CD14-positive monocyte (primary cell): ENCODE measurements around the gene SMIM20. TPM values are rescaled to one million over a fixed set of nuclear protein-coding genes. Genes with fewer than 3 reads are reported as not detected.

Experiments used
- DNase-seq, 3 donors: peaks; one replicate each; pipeline ENCODE4 v3.0.0-alpha.2; 2011 to 2022
- H2AFZ ChIP-seq: 2 replicates; pipeline ENCODE4 v1.6.0; 2012; ENCODE audit warnings: mild to moderate bottlenecking, low read depth, low read length, inconsistent platforms; ENCODE audit not compliant: insufficient read depth, poor library complexity, severe bottlenecking
- H3K27ac ChIP-seq, 2 donors: 1 replicate in 1 of 2; 2 replicates in 1 of 2; pipeline ENCODE4 v1.5.1; 2012 to 2013; ENCODE audit warnings: low read length in 2 of 2, control low read depth in 1 of 2, inconsistent platforms in 1 of 2, low read depth in 1 of 2, mild to moderate bottlenecking in 1 of 2
- H3K27me3 ChIP-seq, 2 donors: one replicate each; pipeline versions ENCODE4 v1.6.0 to v1.6.1; 2011 to 2013; ENCODE audit warnings: low read length in 2 of 2; ENCODE audit not compliant: control insufficient read depth in 2 of 2, insufficient read depth in 2 of 2
- H3K36me3 ChIP-seq, 2 donors: replicated peaks in 1 of 2; 1 replicate in 1 of 2; 2 replicates in 1 of 2; pipeline versions ENCODE4 v1.5.1 to v1.6.1; 2012 to 2013; ENCODE audit warnings: low read length in 2 of 2, control low read depth in 1 of 2, inconsistent platforms in 1 of 2, mild to moderate bottlenecking in 1 of 2; ENCODE audit not compliant: insufficient read depth in 2 of 2, control insufficient read depth in 1 of 2
- H3K4me1 ChIP-seq, 2 donors: 1 replicate in 1 of 2; 2 replicates in 1 of 2; pipeline versions ENCODE4 v1.5.1 to v1.6.1; 2012 to 2013; ENCODE audit warnings: low read length in 2 of 2, control low read depth in 1 of 2, inconsistent platforms in 1 of 2, mild to moderate bottlenecking in 1 of 2, moderate library complexity in 1 of 2; ENCODE audit not compliant: insufficient read depth in 2 of 2, control insufficient read depth in 1 of 2
- H3K4me2 ChIP-seq: replicated peaks from 2 replicates; pipeline ENCODE3; 2012; ENCODE audit warnings: low read length, moderate library complexity, mild to moderate bottlenecking; ENCODE audit not compliant: poor library complexity, severe bottlenecking; ENCODE audit errors: extremely low read depth
- H3K4me3 ChIP-seq, 3 experiments: fragments of 200-600 bp in 1 of 3; sonication (generic) in 1 of 3; replicated peaks in 1 of 3; 1 replicate in 2 of 3; 2 replicates in 1 of 3; pipeline ENCODE4 v1.5.1; 2011 to 2013; ENCODE audit warnings: low read length in 3 of 3, mild to moderate bottlenecking in 3 of 3, control low read depth in 2 of 3, low read depth in 2 of 3, inconsistent platforms in 1 of 3, moderate library complexity in 1 of 3
- H3K79me2 ChIP-seq: 2 replicates; pipeline ENCODE4 v1.6.0; 2012; ENCODE audit warnings: mild to moderate bottlenecking, control low read depth, inconsistent platforms, low read length, moderate library complexity; ENCODE audit not compliant: insufficient read depth
- H3K9ac ChIP-seq: 2 replicates; pipeline ENCODE4 v1.6.0; 2017; ENCODE audit warnings: low read length, mild to moderate bottlenecking; ENCODE audit not compliant: insufficient read depth, poor library complexity, severe bottlenecking
- H3K9me3 ChIP-seq, 2 donors: replicated peaks in 1 of 2; 1 replicate in 1 of 2; 2 replicates in 1 of 2; pipeline versions ENCODE4 v1.5.1 to v1.6.1; 2012 to 2013; ENCODE audit warnings: low read length in 2 of 2, control low read depth in 1 of 2; ENCODE audit not compliant: control insufficient read depth in 1 of 2, insufficient read depth in 1 of 2
- H4K20me1 ChIP-seq: 2 replicates; pipeline ENCODE4 v1.6.0; 2012; ENCODE audit warnings: mild to moderate bottlenecking, low read length, control low read depth, moderate library complexity; ENCODE audit not compliant: insufficient read depth
- H3K27ac Mint-ChIP-seq, 7 donors: one replicate each; pipeline ENCODE4 v1.8.0; 2020; ENCODE audit warnings: mild to moderate bottlenecking in 7 of 7, mixed read lengths in 7 of 7, moderate library complexity in 6 of 7, inconsistent platforms in 2 of 7
- H3K27me3 Mint-ChIP-seq, 3 donors: one replicate each; pipeline ENCODE4 v1.8.0; 2021 to 2022; ENCODE audit warnings: low read depth in 3 of 3, mild to moderate bottlenecking in 3 of 3, mixed read lengths in 3 of 3, moderate library complexity in 3 of 3, inconsistent platforms in 1 of 3
- H3K36me3 Mint-ChIP-seq, 2 donors: one replicate each; pipeline ENCODE4 v1.8.0; 2020; ENCODE audit warnings: mixed read lengths in 2 of 2, inconsistent platforms in 1 of 2, mild to moderate bottlenecking in 1 of 2
- H3K4me1 Mint-ChIP-seq: one replicate; pipeline ENCODE4 v1.8.0; 2020; ENCODE audit warnings: mild to moderate bottlenecking, mixed read lengths
- H3K4me3 Mint-ChIP-seq, 2 donors: one replicate each; pipeline ENCODE4 v1.8.0; 2020; ENCODE audit warnings: mild to moderate bottlenecking in 2 of 2, mixed read lengths in 2 of 2, moderate library complexity in 1 of 2
- H3K9me3 Mint-ChIP-seq, 7 donors: one replicate each; pipeline ENCODE4 v1.8.0; 2020 to 2022; ENCODE audit warnings: mixed read lengths in 7 of 7, mild to moderate bottlenecking in 6 of 7, moderate library complexity in 6 of 7, inconsistent platforms in 2 of 7
- WGBS: methylation state at CpG from one replicate; pipeline ENCODE4 v1.1.5; 2013; ENCODE audit warnings: missing lambda C conversion rate; ENCODE audit not compliant: insufficient coverage; 5-methylcytosine and 5-hydroxymethylcytosine counted together
- intact Hi-C, 2 donors: fragments of 100-400 bp; cut with micrococcal nuclease; formaldehyde crosslinking; loops; one replicate each; pipeline versions ENCODE4 v1.15.0 to v1.15.1; 2023
- polyA plus RNA-seq, 3 donors: library from polyadenylated mRNA; depleted of rRNA in 1 of 3; unstranded in 2 of 3; stranded (reverse) in 1 of 3; fragments of 300-500 nt in 2 of 3; fragments of >200 nt in 1 of 3; fragmentation: Illumina TruSeq in 2 of 3; gene quantifications; 1 replicate in 2 of 3; 2 replicates in 1 of 3; pipeline ENCODE4 v1.2.3, GENCODE V29; 2012 to 2021
- TF ChIP-seq, protein P1 (sequence below): fragments of 200-600 bp; IDR thresholded peaks from one replicate; pipeline ENCODE4 v1.8.0; 2022; ENCODE audit warnings: antibody characterized with exemption, mild to moderate bottlenecking

Gene SMIM20
- polyA plus RNA-seq, 3 donors: 10.4 to 38.1 (median 33.7) TPM

- Histone ChIP-seq H3K36me3 (no peaks in the 10 kb centered on the region), H3K4me3 (no peak overlapping the region), H4K20me1 (no peaks in the 10 kb centered on the region), H3K79me2 (no peaks in the 10 kb centered on the region), H3K9me3 (no peaks in the 10 kb centered on the region), H3K4me1 (no peaks in the 10 kb centered on the region), H3K4me2 (no peak overlapping the region), H2AFZ (no peak overlapping the region), H3K27ac (no peak overlapping the region), H3K9ac (no peak overlapping the region), H3K27me3 (no peaks in the 10 kb centered on the region)
- no CpG with 5 or more reads among the region's 4 CpGs for WGBS
- intact Hi-C loops: no loop called here
- TF ChIP-seq, protein P1, sequence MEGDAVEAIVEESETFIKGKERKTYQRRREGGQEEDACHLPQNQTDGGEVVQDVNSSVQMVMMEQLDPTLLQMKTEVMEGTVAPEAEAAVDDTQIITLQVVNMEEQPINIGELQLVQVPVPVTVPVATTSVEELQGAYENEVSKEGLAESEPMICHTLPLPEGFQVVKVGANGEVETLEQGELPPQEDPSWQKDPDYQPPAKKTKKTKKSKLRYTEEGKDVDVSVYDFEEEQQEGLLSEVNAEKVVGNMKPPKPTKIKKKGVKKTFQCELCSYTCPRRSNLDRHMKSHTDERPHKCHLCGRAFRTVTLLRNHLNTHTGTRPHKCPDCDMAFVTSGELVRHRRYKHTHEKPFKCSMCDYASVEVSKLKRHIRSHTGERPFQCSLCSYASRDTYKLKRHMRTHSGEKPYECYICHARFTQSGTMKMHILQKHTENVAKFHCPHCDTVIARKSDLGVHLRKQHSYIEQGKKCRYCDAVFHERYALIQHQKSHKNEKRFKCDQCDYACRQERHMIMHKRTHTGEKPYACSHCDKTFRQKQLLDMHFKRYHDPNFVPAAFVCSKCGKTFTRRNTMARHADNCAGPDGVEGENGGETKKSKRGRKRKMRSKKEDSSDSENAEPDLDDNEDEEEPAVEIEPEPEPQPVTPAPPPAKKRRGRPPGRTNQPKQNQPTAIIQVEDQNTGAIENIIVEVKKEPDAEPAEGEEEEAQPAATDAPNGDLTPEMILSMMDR: no peak
- Mint-ChIP-seq H3K27me3 (peaks cover 6 to 16% (median 8%) of the 10 kb centered on the region in 3 donors), H3K4me3 (no peak overlapping the region), H3K4me1 (peaks cover 11% of the 10 kb centered on the region), H3K36me3 (peaks cover 0 to 2% of the 10 kb centered on the region in 2 donors), H3K9me3 (peaks cover 0 to 2% (median 0%) of the 10 kb centered on the region in 7 donors), H3K27ac (no peak overlapping the region)
- no peak for DNase-seq
Measured at GRCh38 chr4:25939330-25939729, 25.3 kb downstream of the SMIM20 start.

- H3K4me1 Mint-ChIP-seq: peaks cover 11% of the 10 kb centered on the region
- TF ChIP-seq, protein P1: no peak
Measured at GRCh38 chr4:25941457-25942221, 27.6 kb downstream of the SMIM20 start.

More at GRCh38 chr4:25941457-25942221, 27.6 kb downstream of the SMIM20 start:
- H3K27ac Mint-ChIP-seq: no peak overlapping the region
- Histone ChIP-seq H3K27me3 (no peaks in the 10 kb centered on the region), H3K4me1 (no peaks in the 10 kb centered on the region), H3K9ac (no peak overlapping the region), H4K20me1 (no peaks in the 10 kb centered on the region), H3K79me2 (no peaks in the 10 kb centered on the region), H3K27ac (no peak overlapping the region), H3K4me2 (no peak overlapping the region), H3K9me3 (no peaks in the 10 kb centered on the region), H3K4me3 (no peak overlapping the region), H2AFZ (no peak overlapping the region), H3K36me3 (no peaks in the 10 kb centered on the region)
- H3K9me3 Mint-ChIP-seq: peaks cover 0 to 2% (median 0%) of the 10 kb centered on the region in 7 donors
- WGBS: no CpG with 5 or more reads among the region's 3 CpGs
- H3K4me3 Mint-ChIP-seq: no peak overlapping the region
- DNase-seq: no peak
- peaks cover 3 to 12% (median 8%) of the 10 kb centered on the region in 3 donors for H3K27me3 Mint-ChIP-seq
- peaks cover 0 to 2% of the 10 kb centered on the region in 2 donors for H3K36me3 Mint-ChIP-seq
- intact Hi-C loops: no loop called here
